ENCODE data around the gene TWF2. TPM values are rescaled to one million over a fixed set of nuclear protein-coding genes. Genes with fewer than 3 reads are reported as not detected.

The TWF2 gene
- total and polyA plus RNA-seq, 2 of the 13 experiments (the other 11 are each of a cell fraction or from before 2014, with no cell fraction given): 45.5 to 108 TPM

GRCh38 chr3:52231502-52232278 is 7.3 kb downstream of the TWF2 start (continued):
- no peak for TF ChIP-seq SNAPC4 (CRISPR knock-in tag; IDR thresholded peaks at IDR 0.05)
- TF ChIP-seq U2AF1 (optimal IDR thresholded peaks at IDR 0.05; ENCODE audit: low read depth, low read length): no peak
- no peak for TF ChIP-seq KDM4B (CRISPR knock-in tag; IDR thresholded peaks at IDR 0.05)
- TF ChIP-seq MTF2 (CRISPR knock-in tag; IDR thresholded peaks at IDR 0.05; ENCODE audit: borderline replicate concordance): no peak
- TF ChIP-seq ZNF510 (CRISPR knock-in tag; IDR thresholded peaks at IDR 0.05; ENCODE audit: low read depth): no peak
- TF ChIP-seq ZNF552 (CRISPR knock-in tag; IDR thresholded peaks at IDR 0.05; ENCODE audit: borderline replicate concordance): no peak
- no peak for TF ChIP-seq SPEN (CRISPR knock-in tag; IDR thresholded peaks at IDR 0.05; ENCODE audit: low read depth)
- TF ChIP-seq AHR (CRISPR knock-in tag; IDR thresholded peaks at IDR 0.05): no peak
- no peak for TF ChIP-seq ZNF484 (CRISPR knock-in tag; IDR thresholded peaks at IDR 0.05; ENCODE audit: borderline replicate concordance, low read depth)
- TF ChIP-seq SNRNP70 (IDR thresholded peaks at IDR 0.05; ENCODE audit: low read depth, low read length): no peak
- TF ChIP-seq ZFP41 (CRISPR knock-in tag; IDR thresholded peaks at IDR 0.05; ENCODE audit: borderline replicate concordance): 0 out of 2 replicates have a peak, but pooled peaks have one; percentile 53
- TF ChIP-seq CCAR2 (optimal IDR thresholded peaks at IDR 0.05; ENCODE audit: low read depth, low read length): no peak
- no peak for TF ChIP-seq ZNF549 (CRISPR knock-in tag; IDR thresholded peaks at IDR 0.05)
- TF ChIP-seq ZNF251 (CRISPR knock-in tag; IDR thresholded peaks at IDR 0.05): no peak
- no peak for TF ChIP-seq HOXA3 (CRISPR knock-in tag; IDR thresholded peaks at IDR 0.05)
- TF ChIP-seq ZNF616 (CRISPR knock-in tag; IDR thresholded peaks at IDR 0.05; ENCODE audit: low read depth): no peak
